Activated naive CD8-positive, alpha-beta T cell treated with anti-CD3 and anti-CD28 coated beads, Interleukin-2, amount 50 U/mL, for 16 hours (primary cell): ENCODE measurements around the gene CENPF.

Source experiments
- DNase-seq: peaks from one replicate; pipeline ENCODE4 v3.0.0-alpha.2; 2020; ENCODE audit warnings: low read depth, low spot score

The CENPF gene

GRCh38 chr1:214623430-214623829, 20.4 kb downstream of the CENPF start:
- DNase-seq: no peak

GRCh38 chr1:214632091-214632490, 29.1 kb downstream of the CENPF start:
- DNase-seq: no peak

DNA sequence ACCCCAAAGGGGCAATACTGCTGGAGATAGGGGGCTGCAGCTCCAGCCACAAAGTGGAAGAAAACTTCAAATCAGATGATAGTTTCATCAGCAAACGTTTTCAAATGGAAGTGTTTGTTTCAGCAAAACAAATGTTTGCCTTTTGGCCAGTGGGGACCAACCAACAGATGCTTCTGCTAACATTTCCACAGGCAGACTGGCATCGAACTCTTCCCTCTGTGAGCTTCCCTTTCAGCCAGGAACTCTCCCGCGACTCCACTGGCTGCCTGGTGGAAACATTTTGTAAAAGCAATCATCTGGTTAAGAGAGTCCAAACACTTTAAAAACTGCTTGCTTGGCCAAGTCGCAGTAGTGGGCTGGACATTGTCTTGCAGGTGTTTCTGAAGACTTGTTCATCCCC, 30.7 kb downstream of the CENPF start:
- no peak for DNase-seq

GRCh38 chr1:214634267-214634666, 31.3 kb downstream of the CENPF start:
- no peak for DNase-seq

DNA sequence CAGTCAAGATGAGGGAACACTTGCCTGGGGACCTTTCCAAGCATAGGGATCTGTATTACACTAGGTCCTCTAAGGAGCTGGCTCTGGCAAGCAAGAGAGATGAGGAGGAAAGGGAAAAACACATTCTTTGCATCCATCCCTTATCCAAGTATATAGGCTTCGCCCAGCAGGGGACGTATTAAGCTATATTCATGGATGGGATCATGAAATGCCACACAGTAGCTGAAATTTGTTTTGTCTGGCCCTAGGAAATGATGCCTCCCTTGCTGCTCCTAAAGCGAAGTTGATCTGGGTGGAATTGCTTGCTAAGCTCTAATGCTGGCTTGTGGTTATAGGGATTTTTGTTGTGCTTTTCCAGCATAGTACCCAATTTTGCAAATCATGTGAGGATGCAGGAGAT, 32.1 kb downstream of the CENPF start:
- no peak for DNase-seq

- DNase-seq: no peak
Measured at GRCh38 chr1:214635506-214635905, 32.5 kb downstream of the CENPF start.

DNA sequence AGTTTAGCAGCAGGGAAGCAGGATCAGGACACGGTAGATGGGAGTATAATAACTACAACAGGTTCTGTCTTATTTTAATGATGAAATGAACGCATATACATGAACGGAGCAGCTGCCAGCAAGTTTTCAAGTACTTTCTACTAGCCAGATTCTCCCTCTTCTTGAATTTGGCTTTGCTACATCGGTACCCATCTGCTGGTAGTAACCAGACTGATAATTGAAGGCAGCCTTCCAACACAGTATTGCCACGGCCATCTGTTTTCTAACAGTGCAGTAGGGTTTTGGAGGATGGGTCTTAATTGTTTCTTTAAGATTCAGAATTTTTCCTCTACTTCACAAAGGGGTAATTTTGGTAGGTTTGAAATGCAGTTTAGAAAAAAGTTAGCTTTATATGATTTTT, 33.4 kb downstream of the CENPF start:
- DNase-seq: no peak

DNA sequence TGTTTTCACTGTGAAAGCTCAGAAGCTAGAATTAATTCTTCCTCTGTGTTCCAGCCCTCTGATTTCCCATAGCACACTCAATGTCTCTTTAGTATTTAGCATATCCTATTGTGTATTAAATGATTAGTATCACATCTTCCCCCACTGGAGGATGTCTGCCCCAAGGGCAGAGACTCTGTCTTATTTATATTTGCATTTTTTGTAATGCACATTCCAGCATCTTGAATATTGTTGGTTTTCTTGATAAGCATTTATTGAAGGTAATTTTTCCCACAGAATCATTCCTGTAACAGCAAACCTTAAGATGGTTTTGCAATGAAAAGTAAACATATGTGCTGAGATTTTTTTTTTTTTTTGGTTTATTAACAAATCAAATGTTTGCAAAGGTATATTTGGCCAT, 34.1 kb downstream of the CENPF start:
- no peak for DNase-seq

DNA sequence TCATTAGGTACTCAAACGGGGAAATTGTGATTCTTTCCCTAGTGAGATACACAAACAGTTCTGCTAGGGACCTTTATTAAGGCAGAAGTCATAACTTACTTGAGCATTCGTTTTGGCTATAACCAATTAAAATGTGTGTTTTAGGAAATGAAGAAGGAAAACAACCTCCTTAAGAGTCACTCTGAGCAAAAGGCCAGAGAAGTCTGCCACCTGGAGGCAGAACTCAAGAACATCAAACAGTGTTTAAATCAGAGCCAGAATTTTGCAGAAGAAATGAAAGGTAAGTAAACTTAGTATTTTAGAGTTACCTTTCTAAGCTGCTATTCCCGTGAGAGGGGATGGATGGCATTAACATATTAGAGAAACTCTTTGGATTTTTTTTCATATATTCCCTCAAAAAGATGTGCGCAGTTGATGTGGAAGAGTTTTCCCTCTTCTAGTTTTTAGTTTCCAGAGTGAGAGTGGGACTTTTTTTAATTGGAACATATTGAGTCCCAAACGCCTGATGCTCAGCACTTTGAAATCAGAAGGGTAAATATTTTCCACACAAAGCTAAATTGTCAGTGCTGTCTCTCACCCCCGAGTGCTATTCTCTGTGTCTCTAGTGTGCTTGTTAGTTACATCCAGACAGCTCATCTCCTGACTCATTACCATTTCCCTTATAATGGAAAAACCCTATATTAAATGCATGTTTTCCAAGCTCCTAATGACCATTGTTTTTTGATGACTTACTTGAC, 34.9 kb downstream of the CENPF start:
- DNase-seq: no peak

DNA sequence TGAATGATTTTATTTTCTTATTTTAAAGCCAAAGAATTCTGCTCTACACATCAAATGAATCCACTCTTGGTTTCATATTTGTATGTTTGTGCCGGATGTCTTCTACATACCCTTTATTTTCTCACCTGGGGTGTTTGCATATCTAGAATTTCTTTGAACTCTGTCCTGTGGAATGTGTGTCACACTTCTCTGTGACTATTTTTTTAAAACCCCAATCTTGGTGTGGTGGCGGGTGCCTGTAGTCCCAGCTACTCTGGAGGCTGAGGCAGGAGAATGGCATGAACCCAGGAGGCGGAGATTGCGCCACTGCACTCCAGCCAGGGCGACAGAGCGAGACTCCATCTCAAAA, 35.4 kb downstream of the CENPF start:
- no peak for DNase-seq

GRCh38 chr1:214638997-214639396, 36.0 kb downstream of the CENPF start:
- no peak for DNase-seq

GRCh38 chr1:214640431-214641213, 37.6 kb downstream of the CENPF start:
- no peak for DNase-seq

DNA sequence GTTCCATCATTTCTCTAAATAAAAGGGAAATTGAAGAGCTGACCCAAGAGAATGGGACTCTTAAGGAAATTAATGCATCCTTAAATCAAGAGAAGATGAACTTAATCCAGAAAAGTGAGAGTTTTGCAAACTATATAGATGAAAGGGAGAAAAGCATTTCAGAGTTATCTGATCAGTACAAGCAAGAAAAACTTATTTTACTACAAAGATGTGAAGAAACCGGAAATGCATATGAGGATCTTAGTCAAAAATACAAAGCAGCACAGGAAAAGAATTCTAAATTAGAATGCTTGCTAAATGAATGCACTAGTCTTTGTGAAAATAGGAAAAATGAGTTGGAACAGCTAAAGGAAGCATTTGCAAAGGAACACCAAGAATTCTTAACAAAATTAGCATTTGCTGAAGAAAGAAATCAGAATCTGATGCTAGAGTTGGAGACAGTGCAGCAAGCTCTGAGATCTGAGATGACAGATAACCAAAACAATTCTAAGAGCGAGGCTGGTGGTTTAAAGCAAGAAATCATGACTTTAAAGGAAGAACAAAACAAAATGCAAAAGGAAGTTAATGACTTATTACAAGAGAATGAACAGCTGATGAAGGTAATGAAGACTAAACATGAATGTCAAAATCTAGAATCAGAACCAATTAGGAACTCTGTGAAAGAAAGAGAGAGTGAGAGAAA, 38.4 kb downstream of the CENPF start:
- no peak for DNase-seq

DNA sequence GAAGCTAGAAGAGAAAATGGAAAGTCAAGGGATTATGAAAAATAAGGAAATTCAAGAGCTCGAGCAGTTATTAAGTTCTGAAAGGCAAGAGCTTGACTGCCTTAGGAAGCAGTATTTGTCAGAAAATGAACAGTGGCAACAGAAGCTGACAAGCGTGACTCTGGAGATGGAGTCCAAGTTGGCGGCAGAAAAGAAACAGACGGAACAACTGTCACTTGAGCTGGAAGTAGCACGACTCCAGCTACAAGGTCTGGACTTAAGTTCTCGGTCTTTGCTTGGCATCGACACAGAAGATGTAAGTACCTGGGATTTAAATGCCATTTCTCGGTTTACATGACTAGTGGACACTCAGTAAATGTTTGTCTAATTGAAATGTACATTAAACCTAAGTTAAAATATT, 40.0 kb downstream of the CENPF start:
- no peak for DNase-seq

- DNase-seq: no peak
Measured at GRCh38 chr1:214645712-214646111, 42.7 kb downstream of the CENPF start.

DNA sequence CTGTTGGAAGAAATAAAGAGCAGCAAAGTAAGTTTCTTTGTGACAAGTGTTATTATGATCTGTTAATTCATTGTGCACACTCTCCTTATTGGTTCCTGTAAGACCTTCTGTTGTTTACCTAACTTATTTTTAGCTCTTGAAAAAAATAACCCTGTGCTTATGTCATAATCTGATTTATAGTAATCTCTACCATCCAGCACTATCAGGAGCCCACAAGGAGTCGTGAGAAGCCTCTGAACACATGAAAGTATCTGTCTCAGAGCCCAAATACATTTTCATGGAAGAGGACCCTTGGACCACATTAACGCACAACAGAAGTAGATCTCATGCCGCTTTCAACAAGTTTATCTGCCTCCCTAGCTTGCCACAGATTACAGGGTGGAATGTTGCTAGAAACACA, 45.8 kb downstream of the CENPF start:
- no peak for DNase-seq

DNA sequence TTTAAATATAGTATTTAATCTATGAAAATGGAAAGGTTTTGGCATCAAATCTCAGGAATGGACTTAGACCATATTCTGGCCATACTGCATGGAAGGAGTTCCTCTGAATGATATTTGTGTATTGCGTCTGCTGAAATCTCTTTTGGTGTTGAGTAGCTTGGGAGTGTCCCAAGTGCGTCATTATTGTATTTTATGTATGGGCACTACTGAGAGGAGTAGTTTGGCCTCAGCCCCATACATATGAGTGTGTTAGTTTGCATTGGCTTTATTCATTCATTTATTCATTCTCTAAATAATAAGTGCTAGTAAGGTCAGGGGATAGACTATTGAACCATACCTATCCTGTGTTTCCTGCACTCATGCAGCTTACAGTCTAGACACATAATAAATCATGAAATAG, 46.6 kb downstream of the CENPF start:
- DNase-seq: no peak

- DNase-seq: no peak
Measured at GRCh38 chr1:214650664-214651063, 47.7 kb downstream of the CENPF start.

DNA sequence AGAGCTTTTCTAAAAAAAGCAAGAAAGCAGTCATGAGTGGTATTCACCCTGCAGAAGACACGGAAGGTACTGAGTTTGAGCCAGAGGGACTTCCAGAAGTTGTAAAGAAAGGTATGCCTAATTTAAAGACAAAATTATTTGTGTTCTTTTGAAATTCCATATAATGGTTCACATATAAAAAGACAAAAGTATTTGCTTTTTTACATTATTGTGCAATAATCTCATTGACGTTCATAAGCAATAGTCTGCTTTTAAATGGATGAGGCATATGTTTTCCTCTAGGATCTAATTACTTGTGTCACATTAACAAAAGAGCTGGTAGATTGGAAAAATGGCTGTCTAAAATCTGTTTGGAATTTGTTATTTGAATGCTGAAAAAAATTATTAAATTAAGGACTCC, 54.3 kb downstream of the CENPF start:
- no peak for DNase-seq

GRCh38 chr1:214658175-214658574, 55.2 kb downstream of the CENPF start:
- no peak for DNase-seq

GRCh38 chr1:214658785-214659184, 55.8 kb downstream of the CENPF start:
- DNase-seq: no peak

DNA sequence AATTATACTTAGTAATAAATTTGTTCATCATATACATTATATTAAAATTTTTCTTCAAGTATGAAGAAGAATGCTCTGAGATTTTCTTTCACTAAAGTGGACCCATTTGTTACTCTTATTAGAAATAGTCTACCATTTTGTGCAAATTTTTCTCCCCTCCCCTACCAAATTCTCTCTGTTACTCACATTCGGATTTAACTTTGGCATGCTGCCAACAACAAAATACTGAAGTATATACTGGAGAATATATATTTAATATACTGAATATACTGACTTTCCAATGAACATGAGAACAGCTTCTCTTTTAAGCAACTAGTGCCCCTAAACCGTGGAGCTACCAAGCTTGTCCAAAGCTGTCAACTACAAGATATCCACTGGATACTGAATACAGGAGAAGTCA, 57.2 kb downstream of the CENPF start:
- no peak for DNase-seq

GRCh38 chr1:214660900-214661299, 57.9 kb downstream of the CENPF start:
- no peak for DNase-seq
